ENCODE measurements around the gene DNA2. TPM values are rescaled to one million over a fixed set of nuclear protein-coding genes. Genes with fewer than 3 reads are reported as not detected.

The DNA2 gene
- total and polyA plus RNA-seq, 2 of the 13 experiments (the other 11 are each of a cell fraction or from before 2014, with no cell fraction given): 4.8 to 27.3 TPM

DNA sequence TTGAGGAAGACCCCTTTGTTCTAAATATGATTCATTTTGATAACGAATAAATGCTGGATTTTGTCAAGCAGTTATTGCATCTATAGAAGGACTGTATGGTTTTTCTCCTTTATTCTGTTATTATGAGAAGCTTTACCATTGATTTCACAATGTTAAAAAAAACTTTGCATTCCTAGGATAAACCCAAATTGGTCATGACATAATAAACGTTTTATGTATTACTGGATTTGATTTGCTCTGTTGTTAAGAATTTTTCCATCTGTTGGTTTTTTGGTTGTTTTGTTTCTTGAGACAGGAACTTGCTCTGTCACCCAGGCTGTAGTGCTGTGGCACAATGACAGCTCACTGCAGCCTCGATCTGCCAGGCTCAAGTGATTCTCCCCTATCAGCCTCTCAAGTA, 2.2 kb upstream of the DNA2 start:
- no peak overlapping the region for H3K4me3 ChIP-seq (replicated peaks in 1 of 3; ENCODE audit: insufficient read depth in 1 of 3, low read depth in 2 of 3, low read length in 3 of 3)
- peaks cover 17% of the 10 kb centered on the region for H3K4me1 ChIP-seq (ENCODE audit: insufficient read depth, low read length)
- H3K79me2 ChIP-seq (ENCODE audit: insufficient read depth, low read length): peaks cover 19% of the 10 kb centered on the region
- no TSS peak for BruUV-seq (replicated peaks)
- no peaks in the 10 kb centered on the region for H4K20me1 ChIP-seq (ENCODE audit: insufficient read depth, low read length)
- H2AFZ ChIP-seq (ENCODE audit: low read length): no peak overlapping the region
- H3K9me3 ChIP-seq (ENCODE audit: low read length): no peaks in the 10 kb centered on the region
- H3K27ac ChIP-seq (ENCODE audit: extremely low read length, insufficient read depth, low read length): no peak overlapping the region
- no peak overlapping the region for H3K9ac ChIP-seq (ENCODE audit: insufficient read depth, low read depth, low read length)
- CTCF ChIA-PET (ENCODE audit: low intra/inter-chr PET ratio, low total read pairs): no interaction called here
- H3K27me3 ChIP-seq (ENCODE audit: control insufficient read depth in 1 of 2, insufficient read depth in 2 of 2, low read length in 2 of 2): no peaks in the 10 kb centered on the region
- TF ChIP-seq, protein P1, sequence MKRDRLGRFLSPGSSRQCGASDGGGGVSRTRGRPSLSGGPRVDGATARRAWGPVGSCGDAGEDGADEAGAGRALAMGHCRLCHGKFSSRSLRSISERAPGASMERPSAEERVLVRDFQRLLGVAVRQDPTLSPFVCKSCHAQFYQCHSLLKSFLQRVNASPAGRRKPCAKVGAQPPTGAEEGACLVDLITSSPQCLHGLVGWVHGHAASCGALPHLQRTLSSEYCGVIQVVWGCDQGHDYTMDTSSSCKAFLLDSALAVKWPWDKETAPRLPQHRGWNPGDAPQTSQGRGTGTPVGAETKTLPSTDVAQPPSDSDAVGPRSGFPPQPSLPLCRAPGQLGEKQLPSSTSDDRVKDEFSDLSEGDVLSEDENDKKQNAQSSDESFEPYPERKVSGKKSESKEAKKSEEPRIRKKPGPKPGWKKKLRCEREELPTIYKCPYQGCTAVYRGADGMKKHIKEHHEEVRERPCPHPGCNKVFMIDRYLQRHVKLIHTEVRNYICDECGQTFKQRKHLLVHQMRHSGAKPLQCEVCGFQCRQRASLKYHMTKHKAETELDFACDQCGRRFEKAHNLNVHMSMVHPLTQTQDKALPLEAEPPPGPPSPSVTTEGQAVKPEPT (CRISPR knock-in tag; IDR thresholded peaks at IDR 0.05; ENCODE audit: low read depth): no peak
- TF ChIP-seq, protein P2, sequence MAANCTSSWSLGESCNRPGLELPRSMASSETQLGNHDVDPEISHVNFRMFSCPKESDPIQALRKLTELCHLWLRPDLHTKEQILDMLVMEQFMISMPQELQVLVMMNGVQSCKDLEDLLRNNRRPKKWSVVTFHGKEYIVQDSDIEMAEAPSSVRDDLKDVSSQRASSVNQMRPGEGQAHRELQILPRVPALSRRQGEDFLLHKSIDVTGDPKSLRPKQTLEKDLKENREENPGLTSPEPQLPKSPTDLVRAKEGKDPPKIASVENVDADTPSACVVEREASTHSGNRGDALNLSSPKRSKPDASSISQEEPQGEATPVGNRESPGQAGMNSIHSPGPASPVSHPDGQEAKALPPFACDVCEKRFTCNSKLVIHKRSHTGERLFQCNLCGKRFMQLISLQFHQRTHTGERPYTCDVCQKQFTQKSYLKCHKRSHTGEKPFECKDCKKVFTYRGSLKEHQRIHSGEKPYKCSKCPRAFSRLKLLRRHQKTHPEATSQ (CRISPR knock-in tag; IDR thresholded peaks at IDR 0.05; ENCODE audit: borderline replicate concordance): no peak
- H3K36me3 ChIP-seq (replicated peaks in 1 of 2; ENCODE audit: control insufficient read depth in 1 of 2, insufficient read depth in 2 of 2, low read length in 2 of 2): 0 out of 5 replicates have a peak, but pooled peaks cover 0 to under 1% of the 10 kb centered on the region in 2 experiments
- 66% methylated on average over 3 of the region's 3 CpGs for WGBS (ENCODE audit: low lambda C conversion rate)
- in situ Hi-C loops (cut with HindIII; ENCODE audit: extremely low pct_ligation_motif_present, low pct_unique_long_range_greater_than_20kb): no loop called here
- intact Hi-C loops (cut with micrococcal nuclease; ENCODE audit: unreplicated experiment): loop anchor here (5.0 kb wide), 1 partner anchor 88 kb away; the partner anchor contains the start of gene TET1
- H3K4me2 ChIP-seq (ENCODE audit: low read depth, low read length): no peak overlapping the region
- FAIRE-seq (no peak), ATAC-seq (no peak), DNase-seq (ENCODE audit: low spot score) (no peak)
- POLR2A ChIA-PET: no interaction called here

DNA sequence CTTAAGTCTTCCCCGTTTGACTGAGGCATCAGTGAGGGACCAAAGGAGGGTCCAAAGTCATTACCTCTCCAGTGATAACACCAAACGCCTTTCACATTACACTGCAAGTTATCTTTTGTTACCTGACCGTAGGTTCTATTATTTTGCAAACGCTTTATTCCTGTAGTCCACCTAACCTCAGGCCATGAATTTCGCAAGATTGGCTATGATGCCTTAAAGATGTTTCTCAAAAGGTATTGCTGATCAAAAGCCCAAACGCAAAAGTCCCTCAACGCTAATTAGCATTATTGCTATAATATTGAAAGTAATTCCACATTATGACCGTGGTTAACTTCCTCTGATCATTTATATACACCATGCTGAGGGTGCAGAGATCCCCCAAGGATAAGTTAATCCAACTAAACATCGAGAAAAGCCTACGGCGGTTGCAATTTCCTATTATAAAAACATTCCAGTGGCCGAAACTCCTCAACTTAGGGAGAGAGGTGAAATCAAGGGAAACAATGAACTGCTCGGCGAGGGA, 649 bp downstream of the DNA2 start:
- H3K9ac ChIP-seq (ENCODE audit: insufficient read depth, low read depth, low read length): peak overlapping the region; percentile 71
- intact Hi-C loops (cut with micrococcal nuclease; ENCODE audit: unreplicated experiment) (loop anchor here (5.0 kb wide), 1 partner anchor 91 kb away; the partner anchor contains the start of gene TET1), in situ Hi-C loops (cut with HindIII; ENCODE audit: extremely low pct_ligation_motif_present, low pct_unique_long_range_greater_than_20kb) (no loop called here)
- ChIA-PET CTCF (ENCODE audit: low intra/inter-chr PET ratio, low total read pairs) (no interaction called here), POLR2A (interaction anchor here (0.9 to 1.2 kb wide), 2 partner anchors 139 to 250 kb away, joined by 3 read pairs; partner anchors contain the start of genes CCAR1 and HNRNPH3)
- WGBS (ENCODE audit: low lambda C conversion rate): under 1% methylated on average over 12 of the region's 14 CpGs
- no peak for DNase-seq (ENCODE audit: low spot score)
- no peaks in the 10 kb centered on the region for H3K27me3 ChIP-seq (ENCODE audit: control insufficient read depth in 1 of 2, insufficient read depth in 2 of 2, low read length in 2 of 2)
- TF ChIP-seq, protein P3, sequence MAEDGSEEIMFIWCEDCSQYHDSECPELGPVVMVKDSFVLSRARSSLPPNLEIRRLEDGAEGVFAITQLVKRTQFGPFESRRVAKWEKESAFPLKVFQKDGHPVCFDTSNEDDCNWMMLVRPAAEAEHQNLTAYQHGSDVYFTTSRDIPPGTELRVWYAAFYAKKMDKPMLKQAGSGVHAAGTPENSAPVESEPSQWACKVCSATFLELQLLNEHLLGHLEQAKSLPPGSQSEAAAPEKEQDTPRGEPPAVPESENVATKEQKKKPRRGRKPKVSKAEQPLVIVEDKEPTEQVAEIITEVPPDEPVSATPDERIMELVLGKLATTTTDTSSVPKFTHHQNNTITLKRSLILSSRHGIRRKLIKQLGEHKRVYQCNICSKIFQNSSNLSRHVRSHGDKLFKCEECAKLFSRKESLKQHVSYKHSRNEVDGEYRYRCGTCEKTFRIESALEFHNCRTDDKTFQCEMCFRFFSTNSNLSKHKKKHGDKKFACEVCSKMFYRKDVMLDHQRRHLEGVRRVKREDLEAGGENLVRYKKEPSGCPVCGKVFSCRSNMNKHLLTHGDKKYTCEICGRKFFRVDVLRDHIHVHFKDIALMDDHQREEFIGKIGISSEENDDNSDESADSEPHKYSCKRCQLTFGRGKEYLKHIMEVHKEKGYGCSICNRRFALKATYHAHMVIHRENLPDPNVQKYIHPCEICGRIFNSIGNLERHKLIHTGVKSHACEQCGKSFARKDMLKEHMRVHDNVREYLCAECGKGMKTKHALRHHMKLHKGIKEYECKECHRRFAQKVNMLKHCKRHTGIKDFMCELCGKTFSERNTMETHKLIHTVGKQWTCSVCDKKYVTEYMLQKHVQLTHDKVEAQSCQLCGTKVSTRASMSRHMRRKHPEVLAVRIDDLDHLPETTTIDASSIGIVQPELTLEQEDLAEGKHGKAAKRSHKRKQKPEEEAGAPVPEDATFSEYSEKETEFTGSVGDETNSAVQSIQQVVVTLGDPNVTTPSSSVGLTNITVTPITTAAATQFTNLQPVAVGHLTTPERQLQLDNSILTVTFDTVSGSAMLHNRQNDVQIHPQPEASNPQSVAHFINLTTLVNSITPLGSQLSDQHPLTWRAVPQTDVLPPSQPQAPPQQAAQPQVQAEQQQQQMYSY (CRISPR knock-in tag; IDR thresholded peaks at IDR 0.05): 0 out of 2 replicates have a peak, but pooled peaks have one; percentile 1
- TF ChIP-seq ARNT2 (CRISPR knock-in tag; IDR thresholded peaks at IDR 0.05; ENCODE audit: low read depth): no peak
- TF ChIP-seq, protein P4, sequence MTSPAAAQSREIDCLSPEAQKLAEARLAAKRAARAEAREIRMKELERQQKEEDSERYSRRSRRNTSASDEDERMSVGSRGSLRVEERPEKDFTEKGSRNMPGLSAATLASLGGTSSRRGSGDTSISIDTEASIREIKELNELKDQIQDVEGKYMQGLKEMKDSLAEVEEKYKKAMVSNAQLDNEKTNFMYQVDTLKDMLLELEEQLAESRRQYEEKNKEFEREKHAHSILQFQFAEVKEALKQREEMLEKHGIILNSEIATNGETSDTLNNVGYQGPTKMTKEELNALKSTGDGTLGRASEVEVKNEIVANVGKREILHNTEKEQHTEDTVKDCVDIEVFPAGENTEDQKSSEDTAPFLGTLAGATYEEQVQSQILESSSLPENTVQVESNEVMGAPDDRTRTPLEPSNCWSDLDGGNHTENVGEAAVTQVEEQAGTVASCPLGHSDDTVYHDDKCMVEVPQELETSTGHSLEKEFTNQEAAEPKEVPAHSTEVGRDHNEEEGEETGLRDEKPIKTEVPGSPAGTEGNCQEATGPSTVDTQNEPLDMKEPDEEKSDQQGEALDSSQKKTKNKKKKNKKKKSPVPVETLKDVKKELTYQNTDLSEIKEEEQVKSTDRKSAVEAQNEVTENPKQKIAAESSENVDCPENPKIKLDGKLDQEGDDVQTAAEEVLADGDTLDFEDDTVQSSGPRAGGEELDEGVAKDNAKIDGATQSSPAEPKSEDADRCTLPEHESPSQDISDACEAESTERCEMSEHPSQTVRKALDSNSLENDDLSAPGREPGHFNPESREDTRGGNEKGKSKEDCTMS (CRISPR knock-in tag; conservative IDR thresholded peaks at IDR 0.05): no peak
- 0 out of 2 replicates have a peak, but pooled peaks have one; percentile 2 for TF ChIP-seq ZFP36L1 (CRISPR knock-in tag; IDR thresholded peaks at IDR 0.05)
- peaks cover 17% of the 10 kb centered on the region for H3K4me1 ChIP-seq (ENCODE audit: insufficient read depth, low read length)
- H3K79me2 ChIP-seq (ENCODE audit: insufficient read depth, low read length): peaks cover 20% of the 10 kb centered on the region
- peak overlapping the region; percentile 80 to 84 (median 83) for H3K4me3 ChIP-seq (replicated peaks in 1 of 3; ENCODE audit: insufficient read depth in 1 of 3, low read depth in 2 of 3, low read length in 3 of 3)
- no peaks in the 10 kb centered on the region for H4K20me1 ChIP-seq (ENCODE audit: insufficient read depth, low read length)
- H3K36me3 ChIP-seq (replicated peaks in 1 of 2; ENCODE audit: control insufficient read depth in 1 of 2, insufficient read depth in 2 of 2, low read length in 2 of 2): peaks cover 0 to 17% of the 10 kb centered on the region in 2 experiments; a peak in 1 of 5 replicates
- peak; percentile 33 for ATAC-seq
- H3K9me3 ChIP-seq (ENCODE audit: low read length): no peaks in the 10 kb centered on the region
- H3K27ac ChIP-seq (ENCODE audit: extremely low read length, insufficient read depth, low read length): peak overlapping the region; percentile 83
- BruUV-seq (replicated peaks): TSS peak; percentile 76
- peak overlapping the region; percentile 69 for H3K4me2 ChIP-seq (ENCODE audit: low read depth, low read length)
- peak; percentile 28 for FAIRE-seq
- peak overlapping the region; percentile 32 for H2AFZ ChIP-seq (ENCODE audit: low read length)

All from HepG2 (cell line).